ENCODE data around the gene SAMM50.

SAMM50 gene

GRCh38 chr22:43925433-43926348 is 29.6 kb upstream of the SAMM50 start:
- TF ChIP-seq YY1 (IDR thresholded peaks at IDR 0.05; ENCODE audit: low read depth): no peak
- no peak for TF ChIP-seq EP300 (IDR thresholded peaks at IDR 0.05; ENCODE audit: borderline replicate concordance)
- no peak for TF ChIP-seq ZBTB7A (IDR thresholded peaks at IDR 0.05; ENCODE audit: low read depth)
- TF ChIP-seq REST (IDR thresholded peaks at IDR 0.05; ENCODE audit: low read depth): no peak
- no peak for TF ChIP-seq USF1 (IDR thresholded peaks at IDR 0.05)
- TF ChIP-seq TCF12 (IDR thresholded peaks at IDR 0.05; ENCODE audit: low read depth): no peak
- no peak for TF ChIP-seq CREB1 (IDR thresholded peaks at IDR 0.05; ENCODE audit: low read depth)
- no peak for TF ChIP-seq FOXM1 (IDR thresholded peaks at IDR 0.05; ENCODE audit: borderline replicate concordance, low read depth)
- TF ChIP-seq NFIC (IDR thresholded peaks at IDR 0.05): no peak
- no peak for TF ChIP-seq TEAD4 (IDR thresholded peaks at IDR 0.05)
- no peak for TF ChIP-seq MAX (IDR thresholded peaks at IDR 0.05)
- no peak for TF ChIP-seq TAF1 (IDR thresholded peaks at IDR 0.05; ENCODE audit: low read depth)
- TF ChIP-seq EGR1 (IDR thresholded peaks at IDR 0.05): no peak
- TF ChIP-seq RAD21 (IDR thresholded peaks at IDR 0.05; ENCODE audit: low read depth): no peak

GRCh38 chr22:43926349-43926710 is 28.9 kb upstream of the SAMM50 start:
- TF ChIP-seq NFIC (IDR thresholded peaks at IDR 0.05) (no peak), ZBTB7A (IDR thresholded peaks at IDR 0.05; ENCODE audit: low read depth) (no peak), USF1 (IDR thresholded peaks at IDR 0.05) (no peak), TEAD4 (IDR thresholded peaks at IDR 0.05) (no peak), REST (IDR thresholded peaks at IDR 0.05; ENCODE audit: low read depth) (no peak), TAF1 (IDR thresholded peaks at IDR 0.05; ENCODE audit: low read depth) (no peak), RAD21 (IDR thresholded peaks at IDR 0.05; ENCODE audit: low read depth) (no peak), YY1 (IDR thresholded peaks at IDR 0.05; ENCODE audit: low read depth) (no peak), TCF12 (IDR thresholded peaks at IDR 0.05; ENCODE audit: low read depth) (no peak), FOXM1 (IDR thresholded peaks at IDR 0.05; ENCODE audit: borderline replicate concordance, low read depth) (no peak), EGR1 (IDR thresholded peaks at IDR 0.05) (no peak), CEBPB (IDR thresholded peaks at IDR 0.05) (no peak), EP300 (IDR thresholded peaks at IDR 0.05; ENCODE audit: borderline replicate concordance) (no peak), CREB1 (IDR thresholded peaks at IDR 0.05; ENCODE audit: low read depth) (no peak), MAX (IDR thresholded peaks at IDR 0.05) (no peak)

- TF ChIP-seq YY1 (IDR thresholded peaks at IDR 0.05; ENCODE audit: low read depth) (no peak), EGR1 (IDR thresholded peaks at IDR 0.05) (no peak), FOXM1 (IDR thresholded peaks at IDR 0.05; ENCODE audit: borderline replicate concordance, low read depth) (no peak), NFIC (IDR thresholded peaks at IDR 0.05) (no peak), CEBPB (IDR thresholded peaks at IDR 0.05) (no peak), TAF1 (IDR thresholded peaks at IDR 0.05; ENCODE audit: low read depth) (no peak), REST (IDR thresholded peaks at IDR 0.05; ENCODE audit: low read depth) (no peak), CREB1 (IDR thresholded peaks at IDR 0.05; ENCODE audit: low read depth) (no peak), EP300 (IDR thresholded peaks at IDR 0.05; ENCODE audit: borderline replicate concordance) (no peak), TEAD4 (IDR thresholded peaks at IDR 0.05) (no peak), ZBTB7A (IDR thresholded peaks at IDR 0.05; ENCODE audit: low read depth) (no peak), MAX (IDR thresholded peaks at IDR 0.05) (no peak), TCF12 (IDR thresholded peaks at IDR 0.05; ENCODE audit: low read depth) (no peak), RAD21 (IDR thresholded peaks at IDR 0.05; ENCODE audit: low read depth) (no peak), USF1 (IDR thresholded peaks at IDR 0.05) (no peak)
Measured at GRCh38 chr22:43928468-43928867, 26.8 kb upstream of the SAMM50 start.

Data from Ishikawa (cell line).